Loucy (cell line): ENCODE results near the gene ATAD2B.

Experiments
- H2AFZ ChIP-seq: fragments of 200-600 bp; sonication (generic); 2 replicates; pipeline ENCODE4 v1.6.0; 2016; ENCODE audit warnings: antibody characterized with exemption, mild to moderate bottlenecking, low read length, moderate library complexity
- H3F3A ChIP-seq: fragments of 200-600 bp; 2 replicates; pipeline ENCODE4 v1.6.0; 2016; ENCODE audit warnings: antibody characterized with exemption, low read depth, mild to moderate bottlenecking
- H3K27me3 ChIP-seq: fragments of 200-600 bp; sonication (generic); 2 replicates; pipeline ENCODE4 v1.6.1; 2014; ENCODE audit warnings: low read length, mild to moderate bottlenecking; ENCODE audit not compliant: insufficient read depth, poor library complexity, severe bottlenecking
- H3K36me3 ChIP-seq: fragments of 200-600 bp; sonication (generic); 2 replicates; pipeline ENCODE4 v1.6.1; 2016; ENCODE audit warnings: low read length; ENCODE audit not compliant: insufficient read depth
- H3K4me1 ChIP-seq: fragments of 200-600 bp; sonication (generic); 2 replicates; pipeline ENCODE4 v1.5.1; 2014; ENCODE audit warnings: low read length, mild to moderate bottlenecking; ENCODE audit not compliant: insufficient read depth, poor library complexity, severe bottlenecking
- H3K4me2 ChIP-seq: fragments of 200-600 bp; sonication (generic); 2 replicates; pipeline ENCODE4 v1.6.0; 2014; ENCODE audit warnings: antibody characterized with exemption, low read length, low read depth, mild to moderate bottlenecking; ENCODE audit not compliant: poor library complexity, severe bottlenecking
- H3K4me3 ChIP-seq: fragments of 200-600 bp; sonication (generic); 2 replicates; pipeline ENCODE4 v1.5.1; 2014; ENCODE audit warnings: low read length, mild to moderate bottlenecking, mixed read lengths; ENCODE audit not compliant: poor library complexity, severe bottlenecking
- H3K79me2 ChIP-seq: fragments of 200-600 bp; sonication (generic); 2 replicates; pipeline ENCODE4 v1.6.1; 2014; ENCODE audit warnings: low read length; ENCODE audit not compliant: insufficient read depth
- H3K9ac ChIP-seq: fragments of 200-600 bp; sonication (generic); 2 replicates; pipeline ENCODE4 v1.6.0; 2014; ENCODE audit warnings: mild to moderate bottlenecking, low read depth, low read length, moderate library complexity; ENCODE audit not compliant: poor library complexity, severe bottlenecking
- H3K9me2 ChIP-seq: fragments of 200-600 bp; sonication (generic); replicated peaks from 2 replicates; pipeline ENCODE4 v1.6.1; 2016; ENCODE audit warnings: low read depth, low read length, mixed read lengths
- H3K9me3 ChIP-seq: fragments of 200-600 bp; sonication (generic); 2 replicates; pipeline ENCODE4 v1.6.1; 2014; ENCODE audit warnings: mild to moderate bottlenecking, antibody characterized with exemption, low read length, low read depth; ENCODE audit not compliant: insufficient read depth
- H4K20me1 ChIP-seq: fragments of 200-600 bp; sonication (generic); 2 replicates; pipeline ENCODE4 v1.6.0; 2014; ENCODE audit warnings: antibody characterized with exemption, low read length, mild to moderate bottlenecking; ENCODE audit not compliant: insufficient read depth, poor library complexity, severe bottlenecking
- EZH2phosphoT487 ChIP-seq: fragments of 200-600 bp; IDR thresholded peaks from 2 replicates; pipeline ENCODE4 v1.6.1; 2018; ENCODE audit warnings: antibody characterized with exemption, mild to moderate bottlenecking, moderate library complexity, borderline replicate concordance
- TF ChIP-seq, protein P1 (sequence below): fragments of 200-600 bp; sonication (generic); conservative IDR thresholded peaks from 2 replicates; pipeline ENCODE4 v1.5.1; 2014; ENCODE audit warnings: mild to moderate bottlenecking, antibody characterized with exemption, low read length

The ATAD2B gene

DNA sequence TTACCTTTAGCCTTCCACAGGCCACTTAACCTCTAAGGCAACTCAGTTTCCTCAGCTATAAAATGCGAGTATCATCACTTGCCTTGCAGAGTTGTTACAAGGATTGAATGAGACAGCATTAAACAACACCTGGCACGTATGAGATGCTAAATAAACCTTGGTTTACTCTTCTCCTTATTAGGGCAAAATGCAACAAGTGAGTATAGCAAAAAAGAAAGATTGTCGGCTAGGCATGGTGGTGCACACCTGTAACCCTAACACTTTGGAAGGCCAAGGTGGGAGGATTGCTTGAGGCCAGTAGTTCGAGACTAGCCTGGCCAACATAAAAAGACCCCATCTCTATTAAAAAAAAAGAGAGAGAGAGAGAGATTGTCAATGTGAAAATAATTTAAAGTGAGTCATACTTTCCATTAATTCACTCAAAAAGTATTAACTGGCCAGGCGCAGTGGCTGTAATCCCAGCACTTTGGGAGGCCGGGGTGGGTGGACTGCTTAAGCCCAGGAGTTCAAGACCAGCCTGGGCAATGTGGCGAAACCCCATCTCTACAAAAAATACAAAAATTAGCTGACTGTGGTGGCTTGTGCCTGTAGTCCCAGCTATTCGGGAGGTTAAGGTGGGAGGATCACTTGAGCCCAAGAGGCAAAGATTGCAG lies 8.0 kb downstream of the ATAD2B start:
- Histone ChIP-seq H3F3A (no peaks in the 10 kb centered on the region), H3K79me2 (peaks cover 95% of the 10 kb centered on the region), H3K27me3 (no peaks in the 10 kb centered on the region), H3K4me3 (no peak overlapping the region), H3K9me3 (no peaks in the 10 kb centered on the region), H3K4me2 (peak overlapping the region; percentile 1), H4K20me1 (peaks cover 69% of the 10 kb centered on the region), H3K4me1 (peaks cover 65% of the 10 kb centered on the region), H3K9ac (no peak overlapping the region), H3K36me3 (no peaks in the 10 kb centered on the region), H3K9me2 (no peaks in the 10 kb centered on the region), H2AFZ (no peak overlapping the region)
- no peak for TF ChIP-seq EZH2phosphoT487
- TF ChIP-seq, protein P1, sequence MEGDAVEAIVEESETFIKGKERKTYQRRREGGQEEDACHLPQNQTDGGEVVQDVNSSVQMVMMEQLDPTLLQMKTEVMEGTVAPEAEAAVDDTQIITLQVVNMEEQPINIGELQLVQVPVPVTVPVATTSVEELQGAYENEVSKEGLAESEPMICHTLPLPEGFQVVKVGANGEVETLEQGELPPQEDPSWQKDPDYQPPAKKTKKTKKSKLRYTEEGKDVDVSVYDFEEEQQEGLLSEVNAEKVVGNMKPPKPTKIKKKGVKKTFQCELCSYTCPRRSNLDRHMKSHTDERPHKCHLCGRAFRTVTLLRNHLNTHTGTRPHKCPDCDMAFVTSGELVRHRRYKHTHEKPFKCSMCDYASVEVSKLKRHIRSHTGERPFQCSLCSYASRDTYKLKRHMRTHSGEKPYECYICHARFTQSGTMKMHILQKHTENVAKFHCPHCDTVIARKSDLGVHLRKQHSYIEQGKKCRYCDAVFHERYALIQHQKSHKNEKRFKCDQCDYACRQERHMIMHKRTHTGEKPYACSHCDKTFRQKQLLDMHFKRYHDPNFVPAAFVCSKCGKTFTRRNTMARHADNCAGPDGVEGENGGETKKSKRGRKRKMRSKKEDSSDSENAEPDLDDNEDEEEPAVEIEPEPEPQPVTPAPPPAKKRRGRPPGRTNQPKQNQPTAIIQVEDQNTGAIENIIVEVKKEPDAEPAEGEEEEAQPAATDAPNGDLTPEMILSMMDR = no peak

DNA sequence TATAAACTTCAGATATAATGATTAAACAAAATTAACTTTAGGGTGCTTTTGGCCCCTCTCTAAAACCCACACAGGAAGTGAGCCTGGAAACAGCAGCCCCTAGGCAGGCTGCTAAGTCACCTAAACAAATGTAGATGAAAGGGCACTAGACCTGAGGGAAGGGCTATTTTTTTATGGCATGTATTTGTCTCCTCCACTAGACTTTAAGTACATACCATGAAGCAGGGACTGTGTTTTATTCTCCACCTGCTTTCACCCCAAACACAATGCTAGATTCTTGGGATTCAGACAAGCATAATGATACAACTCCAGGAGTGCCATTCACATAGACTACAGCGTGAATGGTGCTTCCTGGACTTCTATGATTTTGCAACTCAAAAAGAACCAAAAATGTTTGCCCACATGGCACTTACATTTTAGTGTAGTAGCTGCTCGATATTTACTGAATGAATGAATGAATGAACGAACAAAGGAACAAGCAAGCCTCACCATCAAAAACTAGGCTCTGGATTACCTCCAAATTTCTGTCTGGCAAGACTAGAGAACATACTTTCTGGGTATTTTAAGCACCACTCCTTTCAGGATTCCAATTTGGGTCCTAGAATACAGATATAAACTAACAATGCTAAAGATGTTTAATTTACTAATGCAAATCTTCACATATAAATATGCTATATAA lies 10.1 kb downstream of the ATAD2B start:
- H3K36me3 ChIP-seq = no peaks in the 10 kb centered on the region
- peaks cover 95% of the 10 kb centered on the region for H3K79me2 ChIP-seq
- no peaks in the 10 kb centered on the region for H3K9me3 ChIP-seq
- no peaks in the 10 kb centered on the region for H3K9me2 ChIP-seq
- no peak for TF ChIP-seq EZH2phosphoT487
- TF ChIP-seq, protein P1 = no peak
- peak overlapping the region; percentile 19 for H3K9ac ChIP-seq
- no peaks in the 10 kb centered on the region for H3F3A ChIP-seq
- H2AFZ ChIP-seq = no peak overlapping the region
- peaks cover 46% of the 10 kb centered on the region for H3K4me1 ChIP-seq
- no peaks in the 10 kb centered on the region for H3K27me3 ChIP-seq
- peak overlapping the region; percentile 48 for H3K4me3 ChIP-seq
- peaks cover 60% of the 10 kb centered on the region for H4K20me1 ChIP-seq
- peak overlapping the region; percentile 73 for H3K4me2 ChIP-seq

DNA sequence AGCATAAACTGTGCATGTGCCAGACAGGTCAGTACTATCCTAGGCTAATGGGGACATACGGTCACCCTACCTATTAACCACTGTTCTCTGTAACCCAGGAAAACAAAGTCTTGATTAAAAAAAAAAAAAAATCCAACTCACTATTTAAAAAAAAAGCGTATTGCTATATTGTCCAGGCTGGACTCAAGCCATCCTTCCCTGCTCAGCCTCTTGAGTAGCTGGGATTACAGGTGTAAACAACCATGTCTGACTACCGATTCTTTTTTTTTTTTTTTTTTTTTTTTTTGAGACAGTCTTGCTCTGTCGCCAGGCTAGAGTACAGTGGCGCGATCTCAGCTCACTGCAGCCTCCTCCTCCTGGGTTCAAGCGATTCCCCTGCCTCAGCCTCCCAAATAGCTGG lies 11.6 kb downstream of the ATAD2B start:
- Histone ChIP-seq H3K4me3 (no peak overlapping the region), H3K27me3 (no peaks in the 10 kb centered on the region), H3F3A (no peaks in the 10 kb centered on the region), H3K79me2 (peaks cover 95% of the 10 kb centered on the region), H3K4me2 (peak overlapping the region; percentile 73), H3K9me3 (no peaks in the 10 kb centered on the region), H3K9ac (no peak overlapping the region), H3K9me2 (no peaks in the 10 kb centered on the region), H2AFZ (no peak overlapping the region), H3K4me1 (peaks cover 33% of the 10 kb centered on the region), H3K36me3 (no peaks in the 10 kb centered on the region), H4K20me1 (peaks cover 48% of the 10 kb centered on the region)
- TF ChIP-seq, protein P1 = no peak
- no peak for TF ChIP-seq EZH2phosphoT487
